Measurements from ENCODE around the gene CLIP4. TPM values are rescaled to one million over a fixed set of nuclear protein-coding genes. Genes with fewer than 3 reads are reported as not detected.
A peak's percentile ranks its signal among the peaks of the same experiment; 100 is the strongest.

The CLIP4 gene
- total and polyA plus RNA-seq, 2 of the 13 experiments (the other 11 are each of a cell fraction or from before 2014, with no cell fraction given), result 0.46 to 0.49 TPM

DNA sequence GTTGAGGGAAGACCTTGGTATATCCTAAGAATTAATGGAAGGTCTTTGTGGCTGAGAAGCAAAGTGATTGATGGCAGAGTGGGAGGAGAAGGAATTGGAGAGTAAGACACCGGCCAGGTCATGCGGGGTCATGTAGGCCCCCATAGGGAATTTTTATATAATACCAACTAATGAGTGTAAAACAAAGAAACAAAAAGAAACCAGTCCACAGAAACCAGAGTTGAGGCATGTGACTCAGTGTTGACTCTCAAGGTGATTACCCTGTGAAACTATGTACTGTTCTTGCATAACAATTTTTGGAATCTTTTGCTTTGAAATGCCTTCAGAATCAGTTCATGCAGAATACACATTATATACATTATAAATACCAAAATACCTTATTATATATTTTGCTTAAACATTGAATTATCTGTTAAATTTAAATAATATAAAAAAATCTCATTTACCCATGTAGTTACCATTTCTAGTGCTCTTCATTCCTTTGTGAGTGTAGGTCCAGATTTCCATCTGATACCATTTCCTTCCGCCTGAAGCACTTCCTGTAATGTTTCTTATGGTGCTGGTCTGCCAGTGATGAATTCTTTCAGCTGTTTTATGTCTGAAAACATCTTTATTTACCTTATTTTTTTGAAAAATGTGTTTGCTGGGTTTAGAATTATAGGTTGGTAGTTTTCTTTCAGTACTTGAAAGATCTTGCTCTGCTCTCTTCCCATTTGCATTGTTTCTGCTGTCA, 8.6 kb downstream of the CLIP4 start (continued):
- no peak for TF ChIP-seq BORCS8-MEF2B (CRISPR knock-in tag; IDR thresholded peaks at IDR 0.05)
- TF ChIP-seq ZFP37 (CRISPR knock-in tag; IDR thresholded peaks at IDR 0.05; ENCODE audit: borderline replicate concordance), result no peak
- TF ChIP-seq ZNF777 (CRISPR knock-in tag; IDR thresholded peaks at IDR 0.05), result no peak
- no peak for TF ChIP-seq ZNF44 (CRISPR knock-in tag; IDR thresholded peaks at IDR 0.05)
- no peak for TF ChIP-seq ZBTB8A (CRISPR knock-in tag; IDR thresholded peaks at IDR 0.05; ENCODE audit: borderline replicate concordance, low read depth)
- TF ChIP-seq, protein P1, sequence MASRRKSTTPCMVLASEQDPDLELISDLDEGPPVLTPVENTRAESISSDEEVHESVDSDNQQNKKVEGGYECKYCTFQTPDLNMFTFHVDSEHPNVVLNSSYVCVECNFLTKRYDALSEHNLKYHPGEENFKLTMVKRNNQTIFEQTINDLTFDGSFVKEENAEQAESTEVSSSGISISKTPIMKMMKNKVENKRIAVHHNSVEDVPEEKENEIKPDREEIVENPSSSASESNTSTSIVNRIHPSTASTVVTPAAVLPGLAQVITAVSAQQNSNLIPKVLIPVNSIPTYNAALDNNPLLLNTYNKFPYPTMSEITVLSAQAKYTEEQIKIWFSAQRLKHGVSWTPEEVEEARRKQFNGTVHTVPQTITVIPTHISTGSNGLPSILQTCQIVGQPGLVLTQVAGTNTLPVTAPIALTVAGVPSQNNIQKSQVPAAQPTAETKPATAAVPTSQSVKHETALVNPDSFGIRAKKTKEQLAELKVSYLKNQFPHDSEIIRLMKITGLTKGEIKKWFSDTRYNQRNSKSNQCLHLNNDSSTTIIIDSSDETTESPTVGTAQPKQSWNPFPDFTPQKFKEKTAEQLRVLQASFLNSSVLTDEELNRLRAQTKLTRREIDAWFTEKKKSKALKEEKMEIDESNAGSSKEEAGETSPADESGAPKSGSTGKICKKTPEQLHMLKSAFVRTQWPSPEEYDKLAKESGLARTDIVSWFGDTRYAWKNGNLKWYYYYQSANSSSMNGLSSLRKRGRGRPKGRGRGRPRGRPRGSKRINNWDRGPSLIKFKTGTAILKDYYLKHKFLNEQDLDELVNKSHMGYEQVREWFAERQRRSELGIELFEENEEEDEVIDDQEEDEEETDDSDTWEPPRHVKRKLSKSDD (CRISPR knock-in tag; IDR thresholded peaks at IDR 0.05; ENCODE audit: low read depth), result no peak
- 0 out of 2 replicates have a peak, but pooled peaks have one; percentile 27 for TF ChIP-seq THAP11 (CRISPR knock-in tag; IDR thresholded peaks at IDR 0.05)
- TF ChIP-seq NFRKB (IDR thresholded peaks at IDR 0.05), result no peak
- no peak for TF ChIP-seq ZNF256 (CRISPR knock-in tag; conservative IDR thresholded peaks at IDR 0.05)
- no peak for TF ChIP-seq ZKSCAN1 (IDR thresholded peaks at IDR 0.05; ENCODE audit: low read length)
- TF ChIP-seq BCL6 (CRISPR knock-in tag; IDR thresholded peaks at IDR 0.05), result no peak
- TF ChIP-seq SMYD3 (CRISPR knock-in tag; IDR thresholded peaks at IDR 0.05), result no peak
- TF ChIP-seq TBX2 (CRISPR knock-in tag; IDR thresholded peaks at IDR 0.05; ENCODE audit: borderline replicate concordance), result no peak
- no peak for TF ChIP-seq ZNF569 (CRISPR knock-in tag; IDR thresholded peaks at IDR 0.05; ENCODE audit: borderline replicate concordance)
- TF ChIP-seq, protein P2, sequence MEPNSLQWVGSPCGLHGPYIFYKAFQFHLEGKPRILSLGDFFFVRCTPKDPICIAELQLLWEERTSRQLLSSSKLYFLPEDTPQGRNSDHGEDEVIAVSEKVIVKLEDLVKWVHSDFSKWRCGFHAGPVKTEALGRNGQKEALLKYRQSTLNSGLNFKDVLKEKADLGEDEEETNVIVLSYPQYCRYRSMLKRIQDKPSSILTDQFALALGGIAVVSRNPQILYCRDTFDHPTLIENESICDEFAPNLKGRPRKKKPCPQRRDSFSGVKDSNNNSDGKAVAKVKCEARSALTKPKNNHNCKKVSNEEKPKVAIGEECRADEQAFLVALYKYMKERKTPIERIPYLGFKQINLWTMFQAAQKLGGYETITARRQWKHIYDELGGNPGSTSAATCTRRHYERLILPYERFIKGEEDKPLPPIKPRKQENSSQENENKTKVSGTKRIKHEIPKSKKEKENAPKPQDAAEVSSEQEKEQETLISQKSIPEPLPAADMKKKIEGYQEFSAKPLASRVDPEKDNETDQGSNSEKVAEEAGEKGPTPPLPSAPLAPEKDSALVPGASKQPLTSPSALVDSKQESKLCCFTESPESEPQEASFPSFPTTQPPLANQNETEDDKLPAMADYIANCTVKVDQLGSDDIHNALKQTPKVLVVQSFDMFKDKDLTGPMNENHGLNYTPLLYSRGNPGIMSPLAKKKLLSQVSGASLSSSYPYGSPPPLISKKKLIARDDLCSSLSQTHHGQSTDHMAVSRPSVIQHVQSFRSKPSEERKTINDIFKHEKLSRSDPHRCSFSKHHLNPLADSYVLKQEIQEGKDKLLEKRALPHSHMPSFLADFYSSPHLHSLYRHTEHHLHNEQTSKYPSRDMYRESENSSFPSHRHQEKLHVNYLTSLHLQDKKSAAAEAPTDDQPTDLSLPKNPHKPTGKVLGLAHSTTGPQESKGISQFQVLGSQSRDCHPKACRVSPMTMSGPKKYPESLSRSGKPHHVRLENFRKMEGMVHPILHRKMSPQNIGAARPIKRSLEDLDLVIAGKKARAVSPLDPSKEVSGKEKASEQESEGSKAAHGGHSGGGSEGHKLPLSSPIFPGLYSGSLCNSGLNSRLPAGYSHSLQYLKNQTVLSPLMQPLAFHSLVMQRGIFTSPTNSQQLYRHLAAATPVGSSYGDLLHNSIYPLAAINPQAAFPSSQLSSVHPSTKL (CRISPR knock-in tag; IDR thresholded peaks at IDR 0.05), result peak; percentile 85
- TF ChIP-seq, protein P3, sequence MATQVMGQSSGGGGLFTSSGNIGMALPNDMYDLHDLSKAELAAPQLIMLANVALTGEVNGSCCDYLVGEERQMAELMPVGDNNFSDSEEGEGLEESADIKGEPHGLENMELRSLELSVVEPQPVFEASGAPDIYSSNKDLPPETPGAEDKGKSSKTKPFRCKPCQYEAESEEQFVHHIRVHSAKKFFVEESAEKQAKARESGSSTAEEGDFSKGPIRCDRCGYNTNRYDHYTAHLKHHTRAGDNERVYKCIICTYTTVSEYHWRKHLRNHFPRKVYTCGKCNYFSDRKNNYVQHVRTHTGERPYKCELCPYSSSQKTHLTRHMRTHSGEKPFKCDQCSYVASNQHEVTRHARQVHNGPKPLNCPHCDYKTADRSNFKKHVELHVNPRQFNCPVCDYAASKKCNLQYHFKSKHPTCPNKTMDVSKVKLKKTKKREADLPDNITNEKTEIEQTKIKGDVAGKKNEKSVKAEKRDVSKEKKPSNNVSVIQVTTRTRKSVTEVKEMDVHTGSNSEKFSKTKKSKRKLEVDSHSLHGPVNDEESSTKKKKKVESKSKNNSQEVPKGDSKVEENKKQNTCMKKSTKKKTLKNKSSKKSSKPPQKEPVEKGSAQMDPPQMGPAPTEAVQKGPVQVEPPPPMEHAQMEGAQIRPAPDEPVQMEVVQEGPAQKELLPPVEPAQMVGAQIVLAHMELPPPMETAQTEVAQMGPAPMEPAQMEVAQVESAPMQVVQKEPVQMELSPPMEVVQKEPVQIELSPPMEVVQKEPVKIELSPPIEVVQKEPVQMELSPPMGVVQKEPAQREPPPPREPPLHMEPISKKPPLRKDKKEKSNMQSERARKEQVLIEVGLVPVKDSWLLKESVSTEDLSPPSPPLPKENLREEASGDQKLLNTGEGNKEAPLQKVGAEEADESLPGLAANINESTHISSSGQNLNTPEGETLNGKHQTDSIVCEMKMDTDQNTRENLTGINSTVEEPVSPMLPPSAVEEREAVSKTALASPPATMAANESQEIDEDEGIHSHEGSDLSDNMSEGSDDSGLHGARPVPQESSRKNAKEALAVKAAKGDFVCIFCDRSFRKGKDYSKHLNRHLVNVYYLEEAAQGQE (IDR thresholded peaks at IDR 0.05; ENCODE audit: borderline replicate concordance in 1 of 2, low read depth in 1 of 2, low read length in 2 of 2), result no peak
- TF ChIP-seq, protein P4, sequence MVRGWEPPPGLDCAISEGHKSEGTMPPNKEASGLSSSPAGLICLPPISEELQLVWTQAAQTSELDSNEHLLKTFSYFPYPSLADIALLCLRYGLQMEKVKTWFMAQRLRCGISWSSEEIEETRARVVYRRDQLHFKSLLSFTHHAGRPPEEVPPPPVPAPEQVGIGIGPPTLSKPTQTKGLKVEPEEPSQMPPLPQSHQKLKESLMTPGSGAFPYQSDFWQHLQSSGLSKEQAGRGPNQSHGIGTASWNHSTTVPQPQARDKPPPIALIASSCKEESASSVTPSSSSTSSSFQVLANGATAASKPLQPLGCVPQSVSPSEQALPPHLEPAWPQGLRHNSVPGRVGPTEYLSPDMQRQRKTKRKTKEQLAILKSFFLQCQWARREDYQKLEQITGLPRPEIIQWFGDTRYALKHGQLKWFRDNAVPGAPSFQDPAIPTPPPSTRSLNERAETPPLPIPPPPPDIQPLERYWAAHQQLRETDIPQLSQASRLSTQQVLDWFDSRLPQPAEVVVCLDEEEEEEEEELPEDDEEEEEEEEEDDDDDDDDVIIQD (CRISPR knock-in tag; IDR thresholded peaks at IDR 0.05; ENCODE audit: low read depth), result peak; percentile 67
- no peak for TF ChIP-seq ZNF234 (CRISPR knock-in tag; conservative IDR thresholded peaks at IDR 0.05)
